HG03575 (cell line): Measurements from ENCODE around the gene SUMO3.

ENCODE experiments used
- ATAC-seq: cut with Tn5 transposase; IDR thresholded peaks from one replicate; pipeline ENCODE4 v1.9.1; 2021; ENCODE audit not compliant: unreplicated experiment, insufficient number of reproducible peaks, low FRiP score; ENCODE audit errors: extremely low read depth

Gene SUMO3

GRCh38 chr21:44848821-44849521, 31.1 kb upstream of the SUMO3 start:
- no peak for ATAC-seq

GRCh38 chr21:44847261-44848056, 29.6 kb upstream of the SUMO3 start:
- no peak for ATAC-seq

- no peak for ATAC-seq
These were observed 28.8 kb upstream of the SUMO3 start for GRCh38 chr21:44846485-44847260.

GRCh38 chr21:44846224-44846484, 28.3 kb upstream of the SUMO3 start:
- no peak for ATAC-seq

DNA sequence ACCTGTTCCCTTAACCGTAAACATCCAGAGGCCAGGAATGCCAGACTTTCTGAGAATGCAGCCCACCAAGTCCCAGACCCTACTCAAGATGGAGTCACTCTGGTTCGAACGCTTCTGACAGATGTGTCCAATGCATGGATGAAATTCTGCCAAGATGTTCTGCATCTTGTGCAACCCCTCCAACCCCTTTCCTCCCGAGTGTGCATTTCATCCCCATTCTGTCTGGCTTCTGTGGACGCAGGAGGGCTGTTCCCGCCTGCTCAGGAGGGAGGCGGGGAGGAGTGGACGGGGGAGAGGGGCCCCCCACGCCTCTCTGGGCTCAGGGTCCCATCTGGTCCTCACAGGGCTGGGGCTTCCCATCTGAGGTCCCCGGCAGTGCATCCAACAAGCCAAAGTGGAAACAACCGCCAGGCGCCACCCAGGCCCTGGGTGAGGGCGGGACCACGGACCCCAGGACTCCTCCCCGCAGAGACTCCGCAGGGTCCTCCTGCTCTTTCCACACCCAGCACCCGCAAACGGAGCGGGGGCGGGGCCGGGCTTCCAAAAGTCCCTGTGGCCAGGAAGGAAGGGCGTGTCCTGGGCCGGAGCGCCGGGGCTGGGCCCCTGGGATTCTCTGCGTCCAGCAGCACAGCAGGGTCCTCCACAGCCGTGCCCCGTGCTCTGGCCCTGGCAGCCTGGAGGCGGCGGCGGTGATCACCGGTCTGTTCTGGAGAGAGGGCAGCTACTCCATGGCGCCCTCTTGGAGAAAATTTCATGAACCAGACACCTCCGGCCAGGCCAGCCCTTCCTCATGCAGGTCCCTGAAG, 27.8 kb upstream of the SUMO3 start:
- ATAC-seq = no peak

DNA sequence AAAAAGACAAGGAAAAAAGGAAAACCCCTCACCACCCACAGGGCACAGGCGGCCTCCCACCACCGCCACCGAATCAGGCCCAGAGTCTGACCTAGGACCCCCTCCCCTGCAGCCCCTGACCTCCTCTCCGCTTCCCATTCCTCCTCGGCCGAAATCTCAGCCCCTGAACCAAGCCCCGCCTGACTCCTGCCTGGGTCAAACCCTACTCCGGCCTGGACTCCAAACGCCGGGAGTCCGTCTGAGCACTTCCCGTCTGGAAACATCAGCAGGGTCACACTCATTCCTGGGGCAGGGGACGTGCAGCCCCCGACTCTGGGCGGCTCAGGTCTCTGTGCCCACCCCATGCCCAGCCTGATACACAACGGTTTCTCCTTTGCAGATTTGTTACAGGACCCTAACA, 26.4 kb upstream of the SUMO3 start:
- ATAC-seq = no peak

DNA sequence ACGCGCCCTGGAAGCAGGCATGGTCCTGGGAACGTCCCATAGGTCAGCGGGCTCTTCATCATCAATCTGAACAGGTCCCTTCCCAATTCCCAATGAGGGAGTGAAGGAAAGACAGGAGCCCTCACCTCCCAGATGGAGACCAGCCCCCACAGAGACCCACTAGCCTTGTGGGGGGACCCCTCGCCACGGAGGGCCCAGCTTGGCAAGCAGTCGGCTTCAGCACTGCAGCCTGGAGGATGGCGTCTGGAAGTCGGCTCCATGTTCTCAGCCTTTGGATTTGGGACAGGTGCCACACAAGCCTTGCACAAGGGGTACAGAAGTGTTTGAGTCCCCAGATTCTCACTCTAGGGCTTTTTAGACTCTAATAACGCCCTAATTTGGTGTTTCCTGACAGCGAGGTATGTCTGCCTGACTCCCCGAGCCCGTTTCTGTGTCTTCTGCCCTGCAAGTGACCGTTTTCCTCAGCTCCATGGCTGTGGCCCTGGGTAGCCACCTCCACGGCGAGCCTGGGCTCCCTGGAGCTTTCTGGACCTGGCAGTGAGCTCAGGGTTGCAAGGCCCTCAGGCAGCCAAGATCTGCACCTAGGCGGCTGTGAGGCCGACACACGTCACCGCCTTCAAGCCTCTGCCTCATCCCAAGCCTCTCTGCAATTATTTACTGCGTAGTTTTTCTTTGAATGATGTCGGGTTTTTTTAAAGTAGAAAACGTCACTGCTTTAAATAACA, 25.0 kb upstream of the SUMO3 start:
- ATAC-seq = no peak

GRCh38 chr21:44842087-44842486, 24.2 kb upstream of the SUMO3 start:
- ATAC-seq = no peak

DNA sequence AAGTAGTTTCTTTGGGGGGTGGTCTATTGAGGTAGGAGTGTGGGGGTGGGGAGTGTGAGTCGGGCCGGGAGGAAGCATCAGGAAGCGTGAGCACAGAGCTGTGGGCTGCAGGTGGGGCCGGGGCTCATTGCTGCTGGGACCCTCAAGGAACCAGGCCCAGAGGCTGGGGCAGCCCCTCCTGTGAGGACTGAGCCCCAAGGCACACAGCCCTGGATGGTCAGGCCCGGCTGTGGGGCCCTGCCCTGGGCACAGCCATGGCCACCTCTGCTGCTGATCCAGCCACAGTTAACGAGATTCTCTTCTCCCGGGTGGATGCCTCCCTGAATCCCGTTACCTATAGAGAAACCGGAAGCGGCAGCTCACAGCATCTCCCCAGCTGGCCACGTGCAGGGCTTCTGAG, 22.9 kb upstream of the SUMO3 start:
- no peak for ATAC-seq

GRCh38 chr21:44838951-44839350, 21.1 kb upstream of the SUMO3 start:
- ATAC-seq = no peak

DNA sequence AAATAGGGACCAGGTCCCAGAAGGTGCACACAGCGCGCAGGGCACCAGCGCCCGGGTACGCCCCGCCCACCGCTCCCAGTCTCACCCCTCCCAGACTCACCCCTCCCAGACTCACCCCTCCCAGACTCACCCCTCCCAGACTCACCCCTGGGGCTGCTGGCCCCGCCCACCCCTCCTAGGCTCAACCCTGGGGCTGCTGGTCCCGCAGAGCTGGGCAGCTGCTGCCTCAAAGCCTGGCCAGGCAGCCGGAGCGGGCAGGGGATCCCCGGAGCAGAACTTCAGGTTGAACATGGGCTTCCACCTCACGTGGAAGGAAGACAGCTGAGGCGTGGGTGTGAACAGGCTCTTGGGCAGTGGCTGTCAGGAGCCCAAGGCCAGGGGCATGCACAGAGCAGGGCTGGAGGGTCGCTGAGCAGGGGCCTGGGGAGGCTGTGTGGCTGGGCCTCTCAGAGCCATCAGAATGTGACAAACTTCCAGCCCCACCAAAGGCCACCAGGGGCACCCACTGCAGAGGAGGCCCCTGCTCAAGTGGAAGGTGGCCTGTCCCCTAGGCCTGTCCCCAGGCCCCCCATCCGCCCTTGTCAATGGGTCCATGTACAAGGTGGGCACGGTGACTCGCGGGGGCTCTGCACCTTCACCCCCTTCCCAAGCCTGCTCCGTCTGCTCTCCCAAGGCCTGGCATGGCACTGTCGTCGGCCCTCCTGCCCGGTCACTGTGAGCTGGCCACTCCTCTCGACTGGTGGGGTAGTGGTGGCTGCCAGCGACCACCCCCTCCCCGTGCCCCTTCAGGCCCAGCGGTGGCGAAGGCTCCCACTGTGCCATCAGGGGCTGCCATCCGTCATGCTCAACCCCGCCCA, 20.4 kb upstream of the SUMO3 start:
- ATAC-seq = no peak

GRCh38 chr21:44837537-44837936, 19.7 kb upstream of the SUMO3 start:
- ATAC-seq = no peak

DNA sequence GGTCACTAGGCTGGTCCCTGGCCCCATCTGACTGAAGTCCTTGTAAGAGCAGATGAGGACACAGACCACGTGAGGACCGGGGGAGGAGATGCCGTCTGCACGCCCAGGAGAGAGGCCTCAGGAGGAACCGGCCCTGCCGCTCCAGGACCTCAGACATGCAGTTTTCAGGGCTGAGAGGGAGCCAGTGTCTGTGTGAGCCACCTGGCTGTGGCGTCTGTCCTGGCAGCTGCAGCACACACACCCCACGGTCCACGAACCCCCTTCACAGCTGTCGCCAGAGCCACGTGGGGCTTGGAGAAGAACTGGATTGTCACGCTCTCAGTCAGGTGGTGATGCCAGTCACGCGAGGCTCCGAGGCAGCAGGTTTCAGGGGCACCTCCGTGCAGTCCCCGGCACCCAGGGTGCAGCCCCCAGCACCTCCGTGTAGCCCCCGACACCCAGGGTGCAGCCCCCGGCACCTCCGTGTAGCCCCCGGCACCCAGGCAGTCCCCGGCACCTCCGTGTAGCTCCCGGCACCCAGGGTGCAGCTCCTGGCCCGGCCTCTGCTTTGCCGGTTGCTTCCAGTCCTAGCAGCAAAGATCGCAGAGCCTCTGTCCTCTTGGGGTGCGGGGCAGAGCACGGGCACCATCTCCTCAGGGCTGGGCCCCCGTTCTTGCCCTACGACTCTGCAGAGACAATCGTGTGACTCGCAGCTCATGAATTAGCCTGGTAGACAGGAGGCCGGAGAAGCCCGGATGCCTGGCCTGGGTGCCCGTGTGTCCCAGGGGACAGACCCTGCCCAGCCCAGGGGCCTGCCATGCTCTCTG, 19.0 kb upstream of the SUMO3 start:
- no peak for ATAC-seq

DNA sequence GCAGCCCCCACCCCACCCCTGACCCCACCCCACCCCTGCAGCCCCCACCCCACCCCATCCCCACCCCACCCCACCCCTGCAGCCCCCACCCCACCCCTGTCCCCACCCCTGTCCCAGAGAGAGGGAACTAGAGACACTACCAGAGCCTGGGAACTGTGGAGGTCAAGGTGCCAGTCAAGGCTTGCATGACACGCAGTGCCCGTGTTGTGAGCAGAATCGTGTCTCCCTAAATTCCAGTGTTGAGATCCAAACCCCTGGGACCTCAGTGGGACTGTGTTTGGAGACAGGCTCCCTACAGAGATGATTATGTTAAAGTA, 18.4 kb upstream of the SUMO3 start:
- no peak for ATAC-seq

GRCh38 chr21:44835647-44835973, 17.7 kb upstream of the SUMO3 start:
- no peak for ATAC-seq

DNA sequence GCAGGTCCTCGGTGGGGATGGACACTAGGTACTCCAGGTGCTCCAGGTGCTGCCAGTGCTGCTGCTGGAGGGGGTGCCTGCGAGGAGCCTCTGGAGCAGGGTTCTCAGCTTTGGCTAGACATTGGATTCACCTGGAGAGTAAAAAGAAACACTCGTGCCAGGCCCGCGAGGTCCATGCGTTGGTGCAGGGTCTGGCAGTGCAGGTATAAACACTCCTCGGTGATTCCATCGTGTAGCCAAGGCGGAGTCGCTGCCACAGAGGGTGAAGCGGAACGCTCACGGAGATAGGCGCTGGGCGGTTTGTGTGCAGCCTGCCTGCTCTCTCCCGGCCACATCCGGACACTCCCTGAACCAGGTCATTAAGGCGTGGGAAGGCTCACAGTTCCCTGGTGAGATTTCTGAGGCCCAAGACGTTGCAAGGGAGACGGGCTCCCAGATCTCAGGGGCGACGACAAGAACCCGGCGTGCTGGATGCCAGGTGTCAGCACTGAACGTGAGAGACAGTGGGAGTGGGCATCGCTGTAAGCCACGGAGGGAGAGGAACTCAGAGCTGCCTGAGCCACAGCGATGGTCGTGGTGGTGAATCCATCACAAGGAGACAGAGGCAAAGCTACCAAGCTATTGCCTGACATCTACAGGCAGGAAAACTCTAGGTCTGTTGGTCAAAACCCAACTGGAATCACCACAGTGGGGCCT, 17.2 kb upstream of the SUMO3 start:
- ATAC-seq = no peak
